Hematopoietic multipotent progenitor cell (in vitro differentiated cells): Measurements from ENCODE around the gene MYH2. TPM values are rescaled to one million over a fixed set of nuclear protein-coding genes. Genes with fewer than 3 reads are reported as not detected.
"Not testable (repeated sequence)": the region's sequence is repeated elsewhere in the genome, so short reads cannot be mapped to it uniquely, and the experiment has no call there.

Source experiments
- DNase-seq, 3 donors: peaks; one replicate each; pipeline ENCODE4 v3.0.0-alpha.2; 2011 to 2015; ENCODE audit warnings: low read depth in 2 of 3, low spot score in 2 of 3
- total RNA-seq: library from RNA; depleted of rRNA; stranded (reverse); fragments of >200 nt; gene quantifications from one replicate; pipeline ENCODE4 v1.2.3, GENCODE V29; 2012

MYH2 gene
- total RNA-seq, result not detected

- no peak for DNase-seq
Measured at GRCh38 chr17:10549096-10549842, at the start of gene MYH2. MYH2 (minus strand) TSS chr17:10549658; CDS start chr17:10547920, 1,738 bp downstream.

GRCh38 chr17:10598621-10599020, 49.2 kb upstream of the MYH2 start:
- no peak for DNase-seq

DNA sequence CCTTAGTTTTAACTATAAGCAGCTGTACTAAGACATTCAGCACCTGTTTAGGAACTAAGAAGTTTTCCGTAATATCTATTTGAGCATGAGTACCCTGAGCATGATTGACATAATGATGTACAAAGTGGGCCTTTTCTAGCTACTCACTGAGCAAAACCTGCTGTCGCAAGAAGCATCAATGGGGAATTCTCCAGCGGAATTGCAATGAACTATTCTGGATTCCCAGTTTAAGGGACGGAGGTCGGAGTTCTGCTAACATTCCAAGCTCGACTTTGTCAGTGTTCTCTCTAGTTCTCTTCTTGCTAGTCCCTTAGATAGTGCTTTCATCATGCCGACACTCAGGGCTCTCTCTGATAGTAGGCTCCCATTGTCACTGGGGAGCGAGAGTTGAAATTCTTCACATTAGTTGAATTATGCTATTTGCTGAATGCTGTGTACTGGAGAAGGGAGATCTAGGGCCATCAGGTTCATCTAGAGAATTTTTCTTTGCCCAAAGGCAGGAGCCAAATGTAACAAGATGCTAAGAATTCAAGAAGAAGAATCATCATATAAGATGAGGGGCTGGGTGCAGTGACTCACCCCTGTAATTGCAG, 40.2 kb upstream of the MYH2 start:
- no peak for DNase-seq

DNA sequence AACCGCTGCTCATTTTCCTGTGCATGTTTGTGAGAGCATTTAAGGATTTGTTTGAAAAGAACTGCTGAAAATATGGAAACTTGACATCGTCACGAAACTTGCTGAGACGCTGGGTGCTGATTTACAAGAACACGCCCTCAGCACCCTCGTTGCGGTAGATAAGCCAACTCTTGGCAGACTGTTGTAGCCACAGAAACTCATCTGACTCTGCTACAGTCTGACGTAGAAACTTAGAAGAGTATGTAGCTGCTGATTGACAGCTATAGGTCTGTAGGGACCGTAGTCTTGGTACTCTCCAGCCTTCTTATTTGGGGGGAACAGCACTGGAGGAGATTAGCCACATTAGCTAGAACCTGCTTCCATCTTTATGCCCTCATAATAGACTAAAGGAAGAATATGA, 36.1 kb upstream of the MYH2 start:
- no peak for DNase-seq

- DNase-seq, result no peak
Measured at GRCh38 chr17:10583834-10584233, 34.4 kb upstream of the MYH2 start.

GRCh38 chr17:10579270-10579669, 29.8 kb upstream of the MYH2 start:
- DNase-seq, result no peak

DNA sequence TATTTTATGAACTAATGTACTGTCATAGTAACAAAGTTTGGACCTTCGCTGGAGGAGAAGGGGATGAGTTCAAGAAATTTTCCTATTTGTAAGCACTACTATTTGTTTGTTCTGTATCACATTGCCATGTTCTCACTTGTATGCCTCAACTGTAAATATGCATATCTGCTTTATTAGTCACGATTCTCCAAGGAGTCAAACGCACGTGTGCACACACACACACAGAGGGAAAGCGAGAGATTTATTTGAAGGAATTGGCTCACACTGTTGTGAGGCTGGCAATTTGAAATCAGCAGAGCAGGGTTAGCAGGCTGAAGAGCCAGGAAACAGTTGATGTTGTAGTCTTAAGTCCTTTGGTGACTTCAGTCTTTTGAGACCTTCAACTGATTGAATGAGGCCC, 24.9 kb upstream of the MYH2 start:
- DNase-seq, result no peak

DNA sequence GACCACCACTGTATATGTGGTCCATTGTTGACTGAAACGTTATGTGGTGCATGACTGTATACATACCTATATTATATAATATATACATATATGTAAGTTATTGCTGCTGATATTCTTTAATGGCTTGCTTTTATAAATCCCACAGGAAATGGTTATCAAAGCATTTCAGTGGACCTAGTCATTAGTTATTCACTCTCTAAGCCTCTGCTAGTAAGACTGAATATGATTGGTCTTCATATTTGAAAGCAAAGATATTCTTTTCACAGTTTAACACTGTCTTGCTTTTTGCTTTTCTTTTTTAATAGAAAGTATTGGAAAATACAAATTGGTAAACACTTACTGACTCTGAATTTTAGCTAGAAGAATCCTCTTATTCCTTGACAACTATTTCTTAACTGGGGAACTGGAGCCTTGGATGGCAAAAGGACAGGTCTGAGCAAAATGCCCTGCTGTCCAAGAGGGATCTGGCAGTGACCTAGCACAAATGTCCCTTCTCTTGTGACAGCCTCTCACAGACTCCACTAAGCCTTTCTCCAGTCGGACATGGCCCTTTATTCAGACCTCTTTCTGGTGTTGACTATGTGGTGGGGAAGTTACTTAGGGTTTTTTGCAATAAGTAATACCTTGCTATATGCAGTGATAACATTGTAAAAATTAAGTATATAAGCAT, 14.7 kb upstream of the MYH2 start:
- no peak for DNase-seq

- no peak for DNase-seq
Measured at GRCh38 chr17:10558049-10558448, 8.6 kb upstream of the MYH2 start.

- DNase-seq, result no peak
Measured at GRCh38 chr17:10557422-10557821, 8.0 kb upstream of the MYH2 start.

DNA sequence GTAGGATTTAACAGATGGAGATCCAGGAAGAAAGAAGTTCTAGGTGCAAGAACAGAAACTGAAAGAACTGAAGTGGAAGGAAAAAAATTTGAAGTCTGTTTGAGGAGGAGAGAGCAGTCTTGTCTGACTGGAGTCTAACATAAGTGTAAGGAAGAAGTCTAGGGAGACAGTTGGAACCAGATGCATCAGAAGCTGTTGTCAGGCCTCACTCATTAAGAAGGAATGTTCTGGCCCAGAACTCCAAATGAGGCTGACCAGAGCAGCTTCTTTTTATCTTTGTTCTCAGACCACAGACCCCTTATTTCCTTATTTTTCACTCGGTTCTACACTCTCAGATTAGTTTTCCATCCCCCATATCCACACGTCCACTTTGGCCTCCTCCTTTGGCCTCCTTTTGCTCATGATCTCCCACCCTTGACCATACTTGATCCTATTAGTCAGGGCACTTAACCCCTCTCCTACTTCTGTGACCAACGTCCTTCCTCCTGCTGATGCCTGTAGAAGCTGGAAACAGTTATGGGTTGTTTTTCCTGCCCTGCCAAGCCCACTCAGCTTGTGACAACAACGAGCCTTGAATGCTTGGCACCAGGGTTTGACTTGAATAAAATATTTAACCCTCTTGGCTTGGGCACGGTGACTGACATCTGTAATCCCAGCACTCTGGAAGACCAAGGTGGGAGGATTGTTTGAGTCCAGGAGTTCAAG, 7.0 kb upstream of the MYH2 start:
- no peak for DNase-seq

DNA sequence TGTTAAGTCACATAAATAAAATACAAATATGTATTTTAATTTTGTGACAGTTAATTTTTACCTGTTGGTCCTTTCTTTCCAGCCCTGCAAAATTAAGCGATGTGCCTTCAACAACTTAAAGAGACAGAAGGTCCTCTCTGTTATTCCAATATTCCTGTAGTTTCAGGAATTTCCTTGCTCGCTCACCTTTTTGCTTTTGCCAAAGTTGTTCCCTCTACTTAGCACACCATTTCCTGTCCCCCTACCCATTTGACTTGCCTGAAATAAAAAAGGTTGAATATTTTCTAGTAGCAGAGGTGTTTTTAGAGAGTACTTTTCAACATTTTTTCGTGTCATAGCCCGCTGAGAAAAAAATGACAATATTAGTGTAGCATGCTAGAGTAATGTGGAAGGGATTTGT, 556 bp upstream of the MYH2 start:
- DNase-seq, result no peak

GRCh38 chr17:10547351-10547750, 2.1 kb downstream of the MYH2 start:
- no peak for DNase-seq

DNA sequence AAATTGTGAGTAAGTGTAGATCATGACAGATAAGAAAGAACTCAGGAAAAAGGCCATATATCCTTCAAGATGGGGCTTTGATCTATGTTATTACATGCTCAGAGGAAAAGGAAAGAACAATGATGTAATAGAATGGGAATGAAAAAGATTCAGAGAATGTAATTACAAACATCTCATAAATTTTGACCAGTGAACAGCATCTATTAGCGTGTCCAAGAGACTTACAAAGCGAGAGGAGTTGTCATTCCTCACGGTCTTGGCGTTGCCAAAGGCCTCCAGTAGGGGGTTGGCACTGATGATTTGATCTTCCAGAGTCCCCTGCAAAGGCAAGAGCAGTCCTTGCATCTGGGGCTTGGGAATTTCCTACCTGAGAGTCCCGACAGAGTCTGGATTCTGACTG, 6.0 kb downstream of the MYH2 start:
- DNase-seq, result not testable (repeated sequence)

DNA sequence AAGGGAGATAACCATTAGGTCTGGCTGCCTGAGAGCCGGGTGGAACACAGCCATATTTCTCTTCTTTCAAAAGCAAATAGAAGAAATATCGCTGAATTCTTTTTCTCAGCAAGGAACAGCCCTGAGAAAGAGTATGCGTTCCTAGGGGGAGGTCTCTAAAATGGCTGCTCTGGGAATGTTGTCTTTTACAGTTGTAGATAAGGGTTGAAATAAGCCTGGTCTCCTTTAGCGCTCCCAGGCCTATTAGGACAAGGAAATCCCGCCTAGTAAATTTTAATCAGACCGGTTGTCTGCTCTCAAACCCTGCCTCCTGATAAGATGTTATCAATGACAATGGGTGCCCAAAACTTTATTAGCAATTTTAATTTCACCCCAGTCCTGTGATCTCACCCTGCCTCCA, 8.3 kb downstream of the MYH2 start:
- not testable (repeated sequence) for DNase-seq

DNA sequence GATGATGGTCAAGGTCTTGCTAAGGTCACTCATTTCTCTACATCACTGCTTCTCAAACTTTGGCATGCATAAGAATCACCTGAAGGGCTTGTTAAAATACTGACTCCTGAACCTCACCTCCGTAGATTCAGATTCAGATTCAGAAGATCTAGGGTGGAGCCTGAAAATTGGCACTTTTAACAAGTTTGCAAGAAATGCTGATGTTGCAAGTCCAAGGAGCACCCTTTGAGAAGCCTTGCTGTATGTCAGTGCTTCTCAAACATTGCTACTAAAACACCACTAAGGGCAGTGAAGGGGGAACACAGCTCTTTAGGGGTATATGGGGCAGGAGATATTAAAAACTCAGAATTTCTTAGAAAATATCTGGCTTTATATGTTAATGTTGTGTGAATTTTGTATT, 17.4 kb downstream of the MYH2 start:
- DNase-seq, result no peak

GRCh38 chr17:10527419-10527818, 22.0 kb downstream of the MYH2 start:
- DNase-seq, result no peak

GRCh38 chr17:10526517-10526916, 22.9 kb downstream of the MYH2 start:
- DNase-seq, result no peak

GRCh38 chr17:10523064-10523463, 26.4 kb downstream of the MYH2 start:
- no peak for DNase-seq

DNA sequence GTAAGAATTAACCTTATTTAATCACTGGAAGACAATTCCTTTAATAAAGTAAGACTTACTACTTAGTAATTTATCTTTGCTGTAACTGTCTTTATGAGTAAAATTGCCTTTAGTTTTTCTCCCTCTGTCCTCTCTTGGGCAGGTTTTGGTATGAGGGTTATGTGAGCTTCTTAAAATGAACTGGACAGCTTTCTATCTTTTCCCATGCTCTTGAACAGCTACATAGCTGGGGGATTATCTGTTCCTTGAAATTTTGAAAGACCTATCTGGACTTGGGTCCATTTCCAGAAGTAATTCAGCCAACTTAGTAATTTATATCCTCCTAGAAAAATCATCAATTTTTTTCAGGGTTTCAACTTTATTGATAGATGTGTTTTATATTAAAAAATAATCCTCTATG, 27.5 kb downstream of the MYH2 start:
- no peak for DNase-seq

DNA sequence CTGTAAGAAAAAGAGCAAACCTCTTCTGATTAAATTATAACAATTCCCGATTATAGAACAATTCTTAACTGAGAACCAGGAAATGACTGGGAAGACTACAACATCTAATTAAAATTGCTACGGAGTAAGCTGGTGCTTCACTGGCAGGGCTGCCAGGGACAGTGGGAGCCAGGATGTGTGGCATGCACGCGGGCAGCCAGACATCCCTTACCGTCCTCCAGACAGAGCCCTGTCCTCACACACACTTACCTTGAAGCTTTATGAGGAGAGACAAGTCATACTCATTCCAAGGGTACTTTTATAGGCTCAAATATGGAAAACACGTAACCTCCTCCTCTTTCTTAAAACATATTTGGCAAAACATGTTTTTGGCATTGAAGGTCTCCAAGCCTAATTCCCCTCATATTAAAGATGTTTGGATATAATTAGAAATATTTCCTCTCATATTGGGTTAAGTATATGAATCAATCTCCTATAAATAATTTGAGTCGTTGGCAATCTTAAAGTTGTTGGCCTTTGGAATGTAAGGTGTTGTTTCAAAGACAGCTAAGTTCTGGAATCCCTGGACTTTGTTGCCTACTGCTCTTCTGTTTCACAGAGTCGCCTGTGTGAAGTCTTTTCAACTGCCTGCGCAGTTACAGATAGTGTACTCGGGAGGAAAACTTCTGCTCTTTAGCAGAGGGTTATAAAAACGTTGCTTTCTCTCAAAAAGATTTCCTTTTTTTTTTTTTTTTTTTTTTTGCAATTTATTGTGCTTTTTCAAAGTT, 31.0 kb downstream of the MYH2 start, which contains the start of gene MYH1:
TSS of gene MYH1 (minus strand) at position 272 of the 767 bp plus-strand sequence. CDS start 1,900 bp downstream, outside the sequence.
- no peak for DNase-seq
